IMR-90 (cell line): ENCODE data around the gene SLC22A4. TPM values are rescaled to one million over a fixed set of nuclear protein-coding genes. Genes with fewer than 3 reads are reported as not detected.
A peak's percentile ranks its signal among the peaks of the same experiment; 100 is the strongest.

Experiments used
- ATAC-seq: fragments of 200-7000 bp; cut with Tn5 transposase; 2 replicates; pipeline ENCODE4 v1.9.1; 2020; ENCODE audit warnings: low read depth, mild to moderate bottlenecking, moderate library complexity
- BruUV-seq: library from RNA; stranded (reverse); fragments of 400-500 nt; replicated peaks from 2 replicates; lab custom pipeline; 2021; lab: Mats Ljungman, UMichigan
- CTCF ChIA-PET: fragments of 300-600 bp; formaldehyde crosslinking; extraction: SDS; loops from one replicate; lab custom pipeline; 2021; ENCODE audit warnings: antibody characterized with exemption; lab: Yijun Ruan, JAX
- POLR2A ChIA-PET: fragments of 300-600 bp; sonication (Branson Sonifier 250); formaldehyde crosslinking; loops from one replicate; lab custom pipeline; 2022; ENCODE audit warnings: antibody characterized with exemption; ENCODE audit not compliant: unreplicated experiment; lab: Charles Lee
- DNase-seq: peaks from one replicate; pipeline ENCODE4 v3.0.0; 2013
- H2AFZ ChIP-seq: replicated peaks from 2 replicates; pipeline ENCODE3; 2013; ENCODE audit warnings: low read length, mild to moderate bottlenecking; ENCODE audit not compliant: poor library complexity
- H2AK5ac ChIP-seq: 2 replicates; pipeline ENCODE4 v1.6.1; 2013; ENCODE audit warnings: low read depth, low read length, inconsistent platforms
- H2AK9ac ChIP-seq: replicated peaks from 2 replicates; pipeline ENCODE3; 2013; ENCODE audit warnings: mild to moderate bottlenecking, low read depth, low read length, moderate library complexity; ENCODE audit not compliant: poor library complexity
- H2BK120ac ChIP-seq: 2 replicates; pipeline ENCODE4 v1.6.1; 2013; ENCODE audit warnings: low read depth, low read length, inconsistent platforms
- H2BK15ac ChIP-seq: 3 replicates; pipeline ENCODE4 v1.6.1; 2013; ENCODE audit warnings: low read depth, low read length, inconsistent platforms
- H2BK20ac ChIP-seq: 2 replicates; pipeline ENCODE4 v1.6.1; 2013; ENCODE audit warnings: low read depth, mild to moderate bottlenecking, inconsistent platforms, low read length, moderate library complexity
- H2BK5ac ChIP-seq: 2 replicates; pipeline ENCODE4 v1.6.1; 2013; ENCODE audit warnings: mild to moderate bottlenecking, low read depth, low read length, inconsistent platforms; ENCODE audit not compliant: poor library complexity, severe bottlenecking
- H3K14ac ChIP-seq: replicated peaks from 2 replicates; pipeline ENCODE4 v1.6.1; 2013; ENCODE audit warnings: low read depth, low read length, inconsistent platforms
- H3K18ac ChIP-seq: 2 replicates; pipeline ENCODE4 v1.6.1; 2013; ENCODE audit warnings: low read depth, low read length, control low read depth
- H3K23ac ChIP-seq: 2 replicates; pipeline ENCODE4 v1.6.1; 2013; ENCODE audit warnings: low read depth, low read length, inconsistent platforms
- H3K27ac ChIP-seq: 2 replicates; pipeline ENCODE4 v1.5.1; 2013; ENCODE audit warnings: mild to moderate bottlenecking, control low read depth, low read length; ENCODE audit not compliant: insufficient read depth
- H3K27me3 ChIP-seq: 2 replicates; pipeline ENCODE4 v1.6.1; 2013; ENCODE audit warnings: low read length; ENCODE audit not compliant: control insufficient read depth, insufficient read depth
- H3K36me3 ChIP-seq: 2 replicates; pipeline ENCODE4 v1.6.1; 2013; ENCODE audit warnings: low read length, mixed read lengths; ENCODE audit not compliant: control insufficient read depth, insufficient read depth
- H3K4ac ChIP-seq: 2 replicates; pipeline ENCODE4 v1.6.1; 2013; ENCODE audit warnings: low read depth, low read length, inconsistent platforms
- H3K4me1 ChIP-seq: 2 replicates; pipeline ENCODE4 v1.6.1; 2013; ENCODE audit warnings: low read length, mixed read lengths; ENCODE audit not compliant: control insufficient read depth, insufficient read depth
- H3K4me2 ChIP-seq: 2 replicates; pipeline ENCODE4 v1.6.1; 2013; ENCODE audit warnings: low read depth, mild to moderate bottlenecking, control low read depth, low read length, moderate library complexity
- H3K4me3 ChIP-seq: 2 replicates; pipeline ENCODE4 v1.5.1; 2013; ENCODE audit warnings: low read depth, mild to moderate bottlenecking, control low read depth, low read length, moderate library complexity; ENCODE audit not compliant: insufficient read depth
- H3K56ac ChIP-seq: 2 replicates; pipeline ENCODE4 v1.6.1; 2013; ENCODE audit warnings: low read length, inconsistent platforms; ENCODE audit not compliant: insufficient read depth; ENCODE audit errors: extremely low read depth
- H3K79me1 ChIP-seq, 2 experiments: 2 replicates each; pipeline ENCODE4 v1.6.1; 2013; ENCODE audit warnings: low read length in 2 of 2, inconsistent platforms in 1 of 2, low read depth in 1 of 2
- H3K9ac ChIP-seq: 2 replicates; pipeline ENCODE4 v1.6.1; 2013; ENCODE audit warnings: low read depth, low read length, control low read depth
- H3K9me1 ChIP-seq: 2 replicates; pipeline ENCODE4 v1.6.1; 2013; ENCODE audit warnings: low read length, inconsistent platforms; ENCODE audit not compliant: insufficient read depth
- H3K9me3 ChIP-seq: 2 replicates; pipeline ENCODE4 v1.6.1; 2013; ENCODE audit warnings: low read length; ENCODE audit not compliant: control insufficient read depth, insufficient read depth
- H4K20me1 ChIP-seq: 2 replicates; pipeline ENCODE4 v1.6.1; 2013; ENCODE audit warnings: low read length, inconsistent platforms; ENCODE audit not compliant: insufficient read depth
- H4K5ac ChIP-seq: 2 replicates; pipeline ENCODE4 v1.6.1; 2013; ENCODE audit warnings: mild to moderate bottlenecking, low read depth, low read length, control low read depth
- H4K8ac ChIP-seq, 2 experiments: 2 replicates each; pipeline ENCODE4 v1.6.1; 2013; ENCODE audit warnings: low read depth in 2 of 2, low read length in 2 of 2, control low read depth in 1 of 2, inconsistent platforms in 1 of 2
- H4K91ac ChIP-seq: 2 replicates; pipeline ENCODE4 v1.6.1; 2013; ENCODE audit warnings: low read depth, low read length, inconsistent platforms; ENCODE audit not compliant: insufficient read depth
- CEBPB ChIP-seq: IDR thresholded peaks from 2 replicates; pipeline ENCODE4 v1.6.1; 2012; ENCODE audit warnings: low read depth, low read length, improper control_type of control experiment
- CHD1 ChIP-seq: IDR thresholded peaks from 2 replicates; pipeline ENCODE4 v1.6.1; 2012; ENCODE audit warnings: low read depth, low read length, improper control_type of control experiment
- WGBS, 2 experiments: methylation state at CpG; one replicate each; pipeline versions ENCODE4 v1.1.5 to v1.1.7; 2013; ENCODE audit warnings: missing lambda C conversion rate in 2 of 2; ENCODE audit not compliant: insufficient read length in 1 of 2; ENCODE audit errors: extremely low coverage in 2 of 2; 5-methylcytosine and 5-hydroxymethylcytosine counted together
- dilution Hi-C: fragments of 300-500 bp; cut with HindIII; formaldehyde crosslinking; loops from one replicate; pipeline ENCODE4 v1.14.3; 2018; ENCODE audit warnings: low sequenced_read_pairs; ENCODE audit not compliant: unreplicated experiment
- in situ Hi-C: fragments of 300-500 bp; cut with MboI; formaldehyde crosslinking; loops from 3 replicates; pipeline ENCODE4 v1.14.3; 2019; ENCODE audit warnings: low sequenced_read_pairs, inconsistent platforms, mixed read lengths
- intact Hi-C: fragments of 100-400 bp; cut with micrococcal nuclease; formaldehyde crosslinking; loops from 2 replicates; pipeline ENCODE4 v1.10.0; 2022
- polyA plus RNA-seq, 3 experiments: library from polyadenylated mRNA; depleted of rRNA; stranded (reverse); fragments of >200 nt; gene quantifications; 2 replicates each; pipeline ENCODE4 v1.2.3, GENCODE V29; 2012; ENCODE audit warnings: low replicate concordance in 1 of 3
- total RNA-seq: library from RNA; depleted of rRNA; stranded (reverse); fragments of >200 nt; gene quantifications from 2 replicates; pipeline ENCODE4 v1.2.3, GENCODE V29; 2012

The SLC22A4 gene
- total and polyA plus RNA-seq, 2 of the 4 experiments (the other 2 are of a cell fraction) = 2.6 to 3.2 TPM

DNA sequence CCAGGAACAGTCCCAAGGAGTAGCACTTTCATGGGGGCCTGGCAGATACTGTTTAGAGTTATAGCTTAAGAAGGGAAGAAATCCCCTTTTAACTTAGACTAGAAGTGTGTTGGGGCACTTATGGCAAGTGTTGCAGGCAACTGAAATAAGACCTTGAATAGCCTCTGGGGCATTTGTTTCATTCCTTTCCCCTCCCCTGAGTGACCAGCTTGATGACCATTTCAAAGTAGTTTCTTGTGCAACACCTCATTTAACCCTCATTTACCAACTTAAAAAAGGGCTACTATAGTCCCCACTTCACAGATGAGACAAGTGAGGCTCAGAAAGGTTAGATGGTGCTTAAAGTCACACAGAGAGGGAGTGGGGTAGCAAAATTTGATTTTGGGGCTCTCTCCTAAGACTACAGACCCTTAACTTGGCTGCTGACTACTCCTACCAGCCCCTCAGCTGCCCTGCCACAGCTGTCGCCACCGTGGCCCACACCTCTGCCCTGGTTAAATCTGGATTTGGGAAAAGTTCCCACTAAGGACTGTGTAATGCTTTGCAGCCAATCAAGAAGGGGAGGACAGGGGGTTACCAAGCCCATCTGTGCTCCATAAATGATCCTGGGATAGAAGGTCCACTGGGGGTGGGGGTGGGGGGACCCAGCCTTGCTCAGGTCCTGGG, 31.2 kb upstream of the SLC22A4 start:
- peaks cover 28 to 95% of the 10 kb centered on the region in 2 experiments for H3K79me1 ChIP-seq
- no peak overlapping the region for H2BK20ac ChIP-seq
- CTCF ChIA-PET = interaction anchor here (1.0 to 3.3 kb wide), 2 partner anchors 25 kb away, joined by 3 to 18 read pairs; no protein-coding TSS in a partner anchor
- POLR2A ChIA-PET = no interaction called here
- H3K56ac ChIP-seq = no peak overlapping the region
- H3K4me2 ChIP-seq = no peak overlapping the region
- DNase-seq = no peak
- no peak overlapping the region for H4K5ac ChIP-seq
- H2AFZ ChIP-seq = no peak overlapping the region
- in situ Hi-C loops (no loop called here), intact Hi-C loops (no loop called here), dilution Hi-C loops (no loop called here)
- no peak overlapping the region for H3K9ac ChIP-seq
- no peak for ATAC-seq
- H4K91ac ChIP-seq = peak overlapping the region; percentile 63; the same call in 1 of the 2 replicates
- peak overlapping the region; percentile 94 for H2AK5ac ChIP-seq
- H3K4me1 ChIP-seq = peaks cover 60% of the 10 kb centered on the region
- peak overlapping the region; percentile 77; the same call in 1 of the 2 replicates for H3K14ac ChIP-seq
- H3K4me3 ChIP-seq = no peak overlapping the region
- peak; percentile 61 for TF ChIP-seq CEBPB
- TF ChIP-seq CHD1 = no peak
- H2AK9ac ChIP-seq = peak overlapping the region; percentile 83
- H3K18ac ChIP-seq = 0 out of 2 replicates have a peak overlapping the region, but pooled peaks have one; percentile 15
- peaks cover 34% of the 10 kb centered on the region for H3K36me3 ChIP-seq
- H3K27me3 ChIP-seq = no peaks in the 10 kb centered on the region
- WGBS, 2 experiments = no CpG with 5 or more reads among the region's 2 CpGs
- H2BK5ac ChIP-seq = peak overlapping the region; percentile 83
- H3K4ac ChIP-seq = peak overlapping the region; percentile 80
- peaks cover 41% of the 10 kb centered on the region for H4K20me1 ChIP-seq
- H3K27ac ChIP-seq = peak overlapping the region; percentile 76
- 0 out of 3 replicates have a peak overlapping the region, but pooled peaks have one; percentile 36 for H2BK15ac ChIP-seq
- peak overlapping the region; percentile 35; the same call in 1 of the 2 replicates for H2BK120ac ChIP-seq
- no TSS peak for BruUV-seq
- H4K8ac ChIP-seq = peak overlapping the region; percentile 14 to 51; a peak in 2 of 4 replicates
- H3K9me1 ChIP-seq = peaks cover 75% of the 10 kb centered on the region
- H3K23ac ChIP-seq = peak overlapping the region; percentile 63; the same call in 1 of the 2 replicates
- no peaks in the 10 kb centered on the region for H3K9me3 ChIP-seq
